Pulmonary artery endothelial cell (primary cell): Measurements from ENCODE around the gene UPK3A. TPM values are rescaled to one million over a fixed set of nuclear protein-coding genes. Genes with fewer than 3 reads are reported as not detected.
A peak's percentile ranks its signal among the peaks of the same experiment; 100 is the strongest.
"Not testable (repeated sequence)": the region's sequence is repeated elsewhere in the genome, so short reads cannot be mapped to it uniquely, and the experiment has no call there.

Experiments used
- DNase-seq: peaks from one replicate; pipeline ENCODE4 v3.0.0-alpha.2; 2011; ENCODE audit warnings: low read depth, low spot score
- total RNA-seq: library from RNA; depleted of rRNA; stranded (reverse); fragments of >200 nt; gene quantifications from 2 replicates; pipeline ENCODE4 v1.2.3, GENCODE V29; 2014

UPK3A gene
- total RNA-seq, 1 donor from 2014 or later, result not detected

- no peak for DNase-seq
These were observed 24.2 kb downstream of the UPK3A start for GRCh38 chr22:45308957-45309421.

DNA sequence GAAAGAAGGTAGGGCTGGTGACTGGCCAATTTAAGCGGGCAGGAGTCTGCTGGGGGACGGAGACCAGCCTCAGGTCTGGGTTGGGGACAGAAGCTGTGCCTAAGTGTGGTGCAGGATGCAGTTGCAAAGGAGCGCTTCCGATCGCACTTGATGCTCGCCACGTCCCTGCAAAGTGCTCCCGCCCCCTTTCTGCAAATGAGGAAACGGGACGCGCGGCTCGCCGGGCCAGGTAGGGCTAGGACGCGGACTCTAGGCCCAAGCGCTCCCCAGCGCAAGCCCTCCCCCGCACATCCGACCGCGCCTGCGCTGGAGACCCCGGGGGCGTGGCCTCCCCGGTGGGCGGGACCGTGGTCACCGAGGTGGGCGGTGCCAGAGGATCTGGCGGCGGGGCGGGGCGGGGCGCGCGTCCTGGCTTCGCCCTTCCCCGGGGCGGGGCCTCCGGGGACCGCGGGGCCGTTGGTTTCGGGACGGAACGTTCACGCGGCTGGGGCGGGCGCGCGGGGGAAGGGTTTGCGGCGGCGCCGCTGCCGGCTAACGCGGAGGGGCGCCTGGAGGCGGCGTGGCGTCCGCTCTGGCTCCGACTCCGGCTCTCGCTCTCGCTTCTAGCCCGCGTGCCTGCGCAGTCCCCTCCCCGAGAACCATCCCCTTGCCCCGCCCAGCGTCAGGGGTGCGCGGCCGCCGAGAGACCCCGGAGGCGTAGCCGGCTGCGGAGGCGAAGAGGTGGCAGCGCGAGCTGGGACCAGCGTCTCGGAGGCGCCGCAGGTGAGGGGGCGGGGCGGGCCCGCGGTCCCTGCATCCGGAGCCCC lies 24.9 kb downstream of the UPK3A start, which contains the start of gene FAM118A:
Gene FAM118A, plus strand, starts transcription at position 513 of the 806 bp plus-strand sequence. CDS start 12,446 bp downstream, outside the sequence.
- peak; percentile 36 for DNase-seq

DNA sequence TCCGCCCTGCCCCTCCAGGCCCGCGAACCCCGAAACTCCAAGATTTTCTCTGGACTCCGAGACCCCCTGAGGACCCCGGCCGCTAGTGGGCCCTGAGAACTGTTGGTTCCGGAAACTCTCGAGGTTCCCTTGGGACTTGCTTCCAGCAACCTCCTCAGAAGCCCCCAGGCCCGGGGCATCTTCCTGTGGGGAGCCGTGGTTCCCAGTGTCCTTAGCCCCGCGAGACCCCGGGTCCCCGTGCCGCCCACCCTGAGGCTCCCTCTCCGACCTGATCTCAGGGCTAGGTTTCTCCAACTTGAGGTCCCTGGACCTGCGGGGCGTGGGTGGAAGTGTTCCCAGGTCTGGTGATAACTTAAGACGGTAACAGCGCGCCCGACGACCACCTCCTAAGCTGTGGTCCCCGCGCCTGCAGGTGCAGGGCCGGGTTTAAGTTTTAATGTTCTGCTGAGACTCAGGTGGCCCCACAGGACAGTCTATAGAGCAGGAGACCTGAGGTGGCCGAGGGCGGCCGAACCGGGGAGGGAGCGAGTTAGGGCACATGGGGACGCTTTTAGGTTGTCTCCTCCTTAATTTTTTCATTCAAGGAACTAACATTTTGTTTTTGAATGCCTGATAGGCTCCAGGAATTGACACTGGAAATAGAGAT lies 25.7 kb downstream of the UPK3A start:
- no peak for DNase-seq

GRCh38 chr22:45310977-45311531 lies 26.3 kb downstream of the UPK3A start:
- DNase-seq, result no peak

- no peak for DNase-seq
These were observed 27.7 kb downstream of the UPK3A start for GRCh38 chr22:45312415-45312814.

DNA sequence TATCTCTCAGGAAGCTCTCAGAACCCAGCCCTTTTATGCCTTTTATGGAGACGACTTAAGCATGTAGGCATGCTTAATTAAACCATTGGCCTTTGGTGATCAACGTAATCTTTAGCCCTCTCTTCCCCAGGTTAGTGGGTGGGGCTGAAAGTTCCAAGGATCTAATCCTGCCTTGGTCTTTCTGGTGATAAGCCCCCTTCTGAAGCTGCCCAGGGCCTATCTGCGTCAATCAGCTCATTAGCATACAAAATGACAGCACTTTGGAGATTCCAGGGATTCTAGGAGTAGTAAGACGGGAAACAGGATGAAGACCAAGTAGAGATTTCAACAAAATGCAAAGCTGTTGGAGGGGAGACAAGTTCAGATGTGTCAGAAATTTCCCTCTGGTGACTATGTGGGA lies 28.1 kb downstream of the UPK3A start:
- DNase-seq, result no peak

DNA sequence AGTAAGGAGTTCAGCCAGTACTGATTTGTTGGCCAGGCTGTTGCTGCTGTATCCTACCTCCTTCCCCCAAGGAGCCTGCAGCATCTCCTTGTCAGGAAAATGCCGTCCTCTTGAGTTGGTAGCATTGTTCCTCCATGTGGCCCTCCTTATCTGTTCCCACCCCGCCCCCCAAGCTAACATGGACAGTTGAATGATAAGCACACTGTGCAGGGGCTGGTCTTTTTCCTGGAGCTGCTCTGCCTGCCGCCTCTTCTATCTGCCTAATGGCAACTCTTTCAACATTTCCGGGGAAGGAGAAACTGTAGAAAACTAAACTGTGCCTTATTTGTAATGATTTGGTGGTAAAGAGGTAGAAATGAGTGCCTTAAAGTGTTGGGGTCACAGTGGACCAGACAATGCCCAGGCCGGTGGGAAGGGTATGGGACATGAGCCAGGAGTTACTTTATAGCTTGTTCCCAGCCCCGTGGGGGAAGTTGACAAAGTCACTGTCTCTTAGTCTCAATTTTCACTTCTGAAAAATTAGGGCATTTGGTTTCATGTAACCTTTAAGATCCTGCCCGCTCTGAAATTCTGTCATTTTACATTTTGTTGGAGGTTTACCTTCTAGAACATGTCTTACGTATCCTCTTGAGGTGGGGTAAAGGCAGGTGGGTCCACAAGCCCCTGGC lies 29.4 kb downstream of the UPK3A start:
- DNase-seq, result no peak

DNA sequence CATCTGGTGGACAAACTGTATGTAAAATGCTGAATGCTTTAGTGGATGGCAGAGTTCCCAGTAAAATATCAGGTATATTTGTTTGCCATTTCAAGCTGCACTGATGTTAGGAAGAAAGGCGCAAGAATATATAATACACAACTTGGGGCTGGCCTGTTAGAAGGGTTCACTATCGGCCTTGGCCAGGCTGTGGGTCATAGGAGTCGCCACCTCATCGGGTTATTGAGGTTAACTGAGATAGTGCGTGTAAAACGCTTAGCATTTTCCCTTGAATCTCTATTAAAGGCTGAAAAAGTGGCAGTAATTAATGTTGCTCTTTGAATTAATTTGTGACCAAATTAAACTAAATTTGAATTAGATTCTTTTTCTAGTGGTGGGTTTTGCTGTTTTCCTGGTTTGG lies 30.0 kb downstream of the UPK3A start:
- no peak for DNase-seq

DNA sequence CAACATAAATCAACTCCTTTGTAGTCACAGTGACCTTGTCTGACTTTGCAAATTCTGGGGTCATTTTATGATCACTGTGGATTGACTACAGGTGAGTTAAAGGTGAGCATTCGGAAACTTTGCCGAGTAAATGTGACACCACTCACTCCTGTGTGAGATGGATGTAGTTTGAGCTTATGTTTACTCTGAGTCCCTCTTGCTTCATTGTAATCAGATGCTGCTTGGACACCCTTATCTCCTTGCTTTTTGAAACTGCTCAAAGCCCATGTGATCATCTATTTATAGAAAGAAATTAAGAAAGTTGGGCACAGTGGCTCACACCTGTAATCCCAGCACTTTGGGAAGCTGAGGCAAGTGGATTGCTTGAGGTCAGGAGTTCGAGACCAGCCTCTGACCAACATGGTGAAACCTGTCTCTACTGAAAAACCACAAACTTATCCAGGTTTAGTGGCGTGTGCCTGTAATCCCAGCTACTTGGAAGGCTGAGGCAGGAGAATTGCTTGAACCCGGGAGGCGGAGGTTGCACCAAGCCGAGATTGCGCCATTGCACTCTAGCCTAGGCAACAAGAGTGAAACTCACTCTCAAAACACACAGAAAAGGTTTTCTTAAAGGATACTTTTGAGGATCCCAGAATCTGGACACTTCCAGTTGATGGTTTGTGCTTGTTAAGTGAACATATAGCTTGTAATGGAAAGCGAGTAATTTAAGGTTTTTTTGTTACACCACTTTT lies 32.2 kb downstream of the UPK3A start:
- no peak for DNase-seq

DNA sequence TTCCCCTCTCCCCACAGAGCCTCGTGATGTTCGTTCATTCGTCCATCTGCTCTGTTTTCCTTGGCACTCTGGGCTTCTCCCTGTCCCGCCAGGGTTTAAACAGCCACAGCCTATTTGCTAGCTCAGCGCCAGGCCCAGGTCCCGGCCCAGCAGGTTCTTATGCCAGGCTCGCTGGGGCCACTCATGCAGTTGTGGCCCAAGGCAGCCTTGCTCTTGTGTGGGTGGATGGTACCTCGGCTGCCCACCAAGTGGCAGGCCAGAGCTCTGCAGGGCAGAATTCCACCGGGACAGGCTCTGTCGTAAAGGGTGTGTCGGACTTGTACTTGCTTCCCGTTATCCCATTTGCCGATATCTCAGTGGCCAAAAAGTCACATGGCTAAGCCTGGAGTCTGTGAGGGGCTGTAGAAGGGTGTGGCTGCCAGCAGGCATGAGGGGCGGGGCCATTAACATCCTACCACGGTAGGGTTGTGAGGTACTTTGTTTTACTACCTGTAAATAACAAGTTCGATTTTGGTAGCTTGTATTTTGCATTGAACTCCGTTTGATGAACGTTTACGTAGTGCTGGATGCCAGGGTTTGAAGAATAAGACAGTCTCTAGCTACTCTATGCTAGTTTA lies 32.9 kb downstream of the UPK3A start:
- peak; percentile 80 for DNase-seq

DNA sequence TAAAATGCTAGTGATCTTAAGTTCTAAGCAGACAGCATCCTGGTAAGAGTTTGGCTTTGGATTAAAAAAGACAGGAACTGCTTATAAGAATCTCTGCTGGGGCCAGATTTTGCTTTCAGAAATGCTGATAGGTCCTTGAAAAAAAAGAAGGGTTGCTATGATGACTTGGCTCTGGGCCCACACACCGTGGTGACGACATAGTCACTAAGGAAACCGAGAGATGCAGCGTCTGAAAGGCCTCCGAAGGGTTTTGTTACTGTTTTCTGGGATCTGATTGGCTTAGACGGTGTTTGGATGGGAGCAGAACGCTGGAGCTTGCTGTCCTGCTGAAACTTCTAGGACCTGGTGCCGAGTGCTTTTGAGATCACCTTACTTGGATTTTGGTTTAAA lies 33.4 kb downstream of the UPK3A start:
- peak; percentile 90 for DNase-seq

DNA sequence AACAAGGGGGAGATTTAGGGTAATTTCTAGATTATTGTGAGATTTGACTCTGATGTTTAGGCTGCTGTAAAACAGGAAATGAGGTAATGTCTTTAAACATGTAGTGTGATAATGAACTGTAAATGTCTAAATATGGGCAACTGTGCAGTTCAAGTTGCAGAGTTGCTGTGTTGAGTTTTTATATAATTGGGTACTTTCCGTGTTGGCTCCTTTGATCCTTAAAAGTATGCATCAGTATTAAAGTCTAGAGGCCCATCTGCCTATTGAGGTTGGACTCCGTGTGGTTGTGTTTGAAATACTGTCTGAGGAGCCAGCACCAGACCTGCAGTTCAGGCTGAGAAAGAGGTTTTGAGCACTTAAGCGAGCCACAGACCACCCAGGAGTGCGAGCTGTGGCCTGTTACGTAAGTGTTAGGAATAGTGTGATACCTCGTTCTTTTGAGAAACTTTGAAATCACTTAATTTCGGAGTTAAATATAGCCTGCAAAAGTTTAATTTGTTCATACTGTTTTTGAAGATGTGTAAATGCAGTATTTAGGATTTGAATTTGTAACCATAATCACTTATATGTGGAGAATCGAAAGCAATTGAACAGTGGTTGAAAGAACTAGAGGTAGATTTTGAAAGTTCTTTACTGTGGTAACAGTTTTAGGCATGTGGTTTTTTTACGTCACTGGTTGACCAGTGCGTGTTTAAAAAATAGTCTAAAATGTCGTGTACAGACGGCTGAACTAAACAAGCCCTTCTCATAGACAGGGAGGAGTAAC lies 34.0 kb downstream of the UPK3A start:
- DNase-seq, result no peak

DNA sequence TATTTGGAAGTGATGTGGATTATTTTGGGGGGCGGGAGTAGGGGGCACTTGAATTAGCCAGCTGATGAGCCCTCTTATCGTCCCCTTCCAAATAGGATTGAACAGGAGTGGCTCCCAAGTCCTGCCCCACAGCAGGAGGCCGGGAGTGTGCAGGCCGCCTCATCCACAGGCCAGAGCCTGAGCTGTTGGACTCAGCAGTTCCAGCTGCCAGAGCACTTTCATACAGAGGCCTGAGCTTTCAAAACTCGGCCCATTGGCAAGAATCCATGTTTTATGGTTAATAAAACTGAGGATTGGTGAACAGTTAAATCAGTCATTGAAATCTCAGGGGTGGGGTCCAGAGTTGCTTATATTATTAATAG lies 34.6 kb downstream of the UPK3A start:
- DNase-seq, result no peak

DNA sequence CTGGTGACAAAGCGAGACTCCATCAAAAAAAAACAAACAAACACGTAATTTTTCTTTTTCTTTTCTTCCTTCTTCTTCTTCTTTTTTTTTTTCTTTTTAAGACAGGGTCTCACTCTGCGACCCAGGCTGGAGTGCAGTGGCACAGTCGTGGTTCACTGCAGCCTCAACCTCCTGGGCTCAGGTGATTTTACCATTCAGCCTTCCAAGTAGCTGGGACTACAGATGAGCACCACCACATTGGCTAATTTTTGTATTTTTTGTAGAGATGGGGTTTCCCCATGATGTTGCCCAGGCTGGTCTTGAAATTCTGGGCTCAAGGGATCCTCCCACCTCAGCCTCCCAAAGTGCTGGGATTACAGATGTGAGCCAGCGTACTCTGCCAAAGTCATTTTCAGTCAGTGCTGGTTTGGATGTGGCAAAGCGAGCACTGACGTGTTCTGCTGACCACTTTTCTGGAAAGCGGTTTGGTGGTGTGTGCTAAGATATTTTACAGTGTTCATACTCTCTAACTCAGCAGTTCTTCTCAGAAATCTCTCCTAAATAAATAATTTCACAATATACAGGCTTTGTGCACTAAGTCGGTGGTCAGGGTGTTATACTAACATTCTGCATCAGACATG lies 35.7 kb downstream of the UPK3A start:
- no peak for DNase-seq

DNA sequence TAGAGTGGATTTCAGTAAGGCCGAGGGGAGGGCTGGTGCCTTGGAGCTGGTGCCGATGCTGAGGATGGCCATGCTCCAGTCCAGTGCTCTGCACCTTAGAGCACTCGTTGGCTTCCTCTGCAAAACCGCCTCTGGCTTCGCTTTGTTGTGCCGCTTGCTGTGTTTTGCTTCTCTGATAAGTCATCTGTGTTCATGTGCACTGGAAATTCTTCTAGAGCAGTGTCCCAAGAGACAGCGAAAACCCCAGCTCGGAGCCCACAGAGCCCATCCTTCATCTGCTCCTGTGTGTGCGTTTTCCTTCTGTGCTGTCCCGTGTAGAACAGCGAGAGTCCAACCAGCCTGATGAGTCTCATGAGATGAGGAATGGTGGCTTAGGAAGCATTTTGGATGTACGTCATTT lies 37.1 kb downstream of the UPK3A start:
- no peak for DNase-seq

DNA sequence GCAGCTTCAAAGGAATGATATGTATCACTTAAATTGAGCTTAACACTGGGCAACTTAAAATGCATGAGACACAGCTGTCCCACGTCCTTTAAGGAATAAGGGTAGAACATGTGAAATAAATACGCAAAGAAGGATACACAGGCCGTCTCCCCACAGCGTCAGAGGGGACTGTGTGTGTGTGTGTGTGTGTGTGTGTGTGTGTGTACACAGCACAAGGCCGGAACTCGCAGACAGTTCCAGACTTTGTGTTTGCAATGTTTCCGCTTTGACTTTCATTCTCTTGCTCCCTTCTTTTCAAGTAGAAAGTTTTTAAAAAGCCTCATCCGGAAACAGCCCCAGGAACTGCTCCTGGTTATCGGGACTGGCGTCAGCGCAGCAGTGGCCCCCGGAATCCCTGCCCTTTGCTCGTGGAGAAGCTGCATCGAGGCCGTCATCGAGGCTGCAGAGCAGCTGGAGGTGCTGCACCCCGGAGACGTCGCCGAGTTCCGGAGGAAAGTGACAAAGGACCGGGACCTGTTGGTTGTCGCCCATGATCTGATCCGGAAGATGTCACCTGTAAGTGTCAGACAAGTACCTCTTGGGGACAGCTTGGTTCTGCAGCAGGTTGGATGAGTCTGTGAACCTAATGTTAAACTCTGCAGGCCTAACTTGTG lies 38.2 kb downstream of the UPK3A start:
- DNase-seq, result no peak

DNA sequence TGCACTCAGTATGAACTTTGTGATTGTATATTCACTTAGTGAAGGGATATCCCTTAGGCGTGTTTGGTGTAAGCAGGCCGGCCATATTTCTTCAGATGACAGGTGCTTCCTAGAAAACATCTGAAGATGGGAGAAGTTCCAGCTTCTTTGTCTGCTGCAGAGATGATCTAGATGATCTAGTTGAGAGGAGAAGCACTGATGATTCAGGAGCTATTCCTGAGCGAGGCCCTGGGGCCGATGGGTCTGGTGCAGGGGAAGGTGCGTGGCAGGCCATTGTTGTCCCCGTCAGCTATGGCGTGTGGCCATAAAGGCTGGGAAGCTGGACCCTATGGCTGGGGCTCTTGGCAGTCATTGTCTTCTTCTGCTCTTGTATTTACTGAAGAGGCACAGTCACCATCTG lies 38.9 kb downstream of the UPK3A start:
- no peak for DNase-seq

GRCh38 chr22:45324311-45324711 lies 39.6 kb downstream of the UPK3A start:
- DNase-seq, result no peak

DNA sequence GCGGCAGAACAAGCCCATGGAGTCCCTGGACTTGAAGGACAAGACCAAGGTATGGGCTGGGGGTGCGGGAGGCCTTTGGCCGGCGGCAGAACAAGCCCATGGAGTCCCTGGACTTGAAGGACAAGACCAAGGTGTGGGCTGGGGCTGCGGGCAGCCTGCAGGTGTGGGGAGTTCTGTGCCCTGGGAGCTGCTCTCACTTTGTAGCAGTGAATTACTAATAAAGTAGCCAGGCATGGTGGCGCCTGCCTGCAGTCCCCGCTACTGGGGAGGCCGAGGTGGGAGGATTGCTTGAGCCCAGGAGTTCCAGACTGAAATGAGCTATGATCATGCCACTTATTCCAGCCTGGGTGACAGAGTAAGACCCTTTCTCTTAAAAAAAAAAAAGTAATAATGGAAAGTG lies 43.5 kb downstream of the UPK3A start:
- not testable (repeated sequence) for DNase-seq
